ENCODE measurements around the gene MBP.

GRCh38 chr18:76992226-76993084, 140.1 kb downstream of the MBP start:
- no peak for TF ChIP-seq POLR2A (IDR thresholded peaks at IDR 0.05; ENCODE audit: extremely low read depth, insufficient read length)
- no peak for TF ChIP-seq CTCF (IDR thresholded peaks at IDR 0.05; ENCODE audit: low read depth, low read length)
